Mucosa of stomach (tissue), 1 donor: Measurements from ENCODE around the gene KDM2A.
"Not testable (repeated sequence)": the region's sequence is repeated elsewhere in the genome, so short reads cannot be mapped to it uniquely, and the experiment has no call there.

Experiments
- H3K27me3 ChIP-seq: one replicate; pipeline ENCODE4 v1.7.0; 2013; ENCODE audit warnings: mild to moderate bottlenecking, low read length; ENCODE audit not compliant: control insufficient read depth, insufficient read depth
- H3K36me3 ChIP-seq: one replicate; pipeline ENCODE4 v1.7.0; 2013; ENCODE audit warnings: low read length; ENCODE audit not compliant: control insufficient read depth, insufficient read depth
- H3K4me1 ChIP-seq: one replicate; pipeline ENCODE4 v1.7.0; 2013; ENCODE audit warnings: mild to moderate bottlenecking, low read length; ENCODE audit not compliant: control insufficient read depth, insufficient read depth
- H3K4me3 ChIP-seq: one replicate; pipeline ENCODE4 v1.7.0; 2013; ENCODE audit warnings: low read length
- H3K9ac ChIP-seq: one replicate; pipeline ENCODE4 v1.7.0; 2013; ENCODE audit warnings: mild to moderate bottlenecking, low read length, moderate library complexity
- H3K9me3 ChIP-seq: one replicate; pipeline ENCODE4 v1.7.0; 2013; ENCODE audit warnings: mild to moderate bottlenecking, low read length, moderate library complexity; ENCODE audit not compliant: control insufficient read depth
- donor health status: Pancreatic carcinoma.

Gene KDM2A

GRCh38 chr11:67157691-67158090, 38.6 kb downstream of the KDM2A start:
- Histone ChIP-seq H3K4me3 (no peak overlapping the region), H3K9me3 (no peaks in the 10 kb centered on the region), H3K36me3 (no peaks in the 10 kb centered on the region)

GRCh38 chr11:67158221-67158620, 39.2 kb downstream of the KDM2A start:
- no peaks in the 10 kb centered on the region for H3K36me3 ChIP-seq

More at GRCh38 chr11:67157691-67158090, 38.6 kb downstream of the KDM2A start:
- Histone ChIP-seq H3K4me1 (no peaks in the 10 kb centered on the region), H3K9ac (no peak overlapping the region), H3K27me3 (no peaks in the 10 kb centered on the region)

GRCh38 chr11:67160045-67160444, 41.0 kb downstream of the KDM2A start:
- no peaks in the 10 kb centered on the region for H3K27me3 ChIP-seq
- H3K36me3 ChIP-seq: no peaks in the 10 kb centered on the region
- no peaks in the 10 kb centered on the region for H3K4me1 ChIP-seq
- no peak overlapping the region for H3K9ac ChIP-seq
- H3K4me3 ChIP-seq: no peak overlapping the region
- H3K9me3 ChIP-seq: no peaks in the 10 kb centered on the region

More at GRCh38 chr11:67158221-67158620, 39.2 kb downstream of the KDM2A start:
- Histone ChIP-seq H3K9me3 (no peaks in the 10 kb centered on the region), H3K4me1 (no peaks in the 10 kb centered on the region), H3K27me3 (no peaks in the 10 kb centered on the region), H3K9ac (no peak overlapping the region), H3K4me3 (no peak overlapping the region)

- no peak overlapping the region for H3K4me3 ChIP-seq
- H3K27me3 ChIP-seq: no peaks in the 10 kb centered on the region
- no peak overlapping the region for H3K9ac ChIP-seq
- H3K4me1 ChIP-seq: no peaks in the 10 kb centered on the region
- H3K36me3 ChIP-seq: no peaks in the 10 kb centered on the region
- no peaks in the 10 kb centered on the region for H3K9me3 ChIP-seq
Observed at GRCh38 chr11:67160872-67161783, 42.1 kb downstream of the KDM2A start.

- no peak overlapping the region for H3K9ac ChIP-seq
- H3K27me3 ChIP-seq: no peaks in the 10 kb centered on the region
- H3K9me3 ChIP-seq: no peaks in the 10 kb centered on the region
- no peaks in the 10 kb centered on the region for H3K36me3 ChIP-seq
- H3K4me3 ChIP-seq: no peak overlapping the region
- H3K4me1 ChIP-seq: peaks cover under 1% of the 10 kb centered on the region
Observed at GRCh38 chr11:67163006-67163405, 43.9 kb downstream of the KDM2A start.

GRCh38 chr11:67165623-67166022, 46.6 kb downstream of the KDM2A start:
- Histone ChIP-seq H3K4me3 (no peak overlapping the region), H3K27me3 (no peaks in the 10 kb centered on the region), H3K36me3 (no peaks in the 10 kb centered on the region), H3K4me1 (peaks cover 4% of the 10 kb centered on the region), H3K9me3 (no peaks in the 10 kb centered on the region), H3K9ac (no peak overlapping the region)

- Histone ChIP-seq H3K27me3 (no peaks in the 10 kb centered on the region), H3K9me3 (no peaks in the 10 kb centered on the region), H3K4me3 (no peak overlapping the region), H3K4me1 (peaks cover 4% of the 10 kb centered on the region), H3K36me3 (no peaks in the 10 kb centered on the region), H3K9ac (no peak overlapping the region)
Observed at GRCh38 chr11:67167091-67167490, 48.0 kb downstream of the KDM2A start.

GRCh38 chr11:67167719-67168118, 48.7 kb downstream of the KDM2A start:
- no peak overlapping the region for H3K4me3 ChIP-seq
- H3K4me1 ChIP-seq: peaks cover 4% of the 10 kb centered on the region
- no peak overlapping the region for H3K9ac ChIP-seq
- H3K9me3 ChIP-seq: no peaks in the 10 kb centered on the region
- H3K27me3 ChIP-seq: no peaks in the 10 kb centered on the region
- H3K36me3 ChIP-seq: no peaks in the 10 kb centered on the region

- not testable (repeated sequence) for H3K36me3 ChIP-seq, H3K27me3 ChIP-seq, H3K4me3 ChIP-seq, H3K9me3 ChIP-seq, H3K9ac ChIP-seq, H3K4me1 ChIP-seq
Observed at GRCh38 chr11:67168911-67169310, 49.8 kb downstream of the KDM2A start.

- Histone ChIP-seq H3K9ac (no peak overlapping the region), H3K36me3 (no peaks in the 10 kb centered on the region), H3K4me3 (no peak overlapping the region), H3K9me3 (no peaks in the 10 kb centered on the region), H3K4me1 (no peaks in the 10 kb centered on the region), H3K27me3 (no peaks in the 10 kb centered on the region)
Observed at GRCh38 chr11:67174311-67174710, 55.2 kb downstream of the KDM2A start.

GRCh38 chr11:67177399-67178281, 58.6 kb downstream of the KDM2A start:
- H3K36me3 ChIP-seq: no peaks in the 10 kb centered on the region
- no peak overlapping the region for H3K4me3 ChIP-seq
- H3K9ac ChIP-seq: no peak overlapping the region
- H3K27me3 ChIP-seq: no peaks in the 10 kb centered on the region
- H3K4me1 ChIP-seq: no peaks in the 10 kb centered on the region
- H3K9me3 ChIP-seq: no peaks in the 10 kb centered on the region

- no peaks in the 10 kb centered on the region for H3K4me1 ChIP-seq
- no peaks in the 10 kb centered on the region for H3K9me3 ChIP-seq
- no peaks in the 10 kb centered on the region for H3K36me3 ChIP-seq
- no peak overlapping the region for H3K4me3 ChIP-seq
- H3K9ac ChIP-seq: no peak overlapping the region
- no peaks in the 10 kb centered on the region for H3K27me3 ChIP-seq
Observed at GRCh38 chr11:67178421-67178820, 59.4 kb downstream of the KDM2A start.
